Uterus (tissue), 4 donors: ENCODE data around the gene F2RL2. TPM values are rescaled to one million over a fixed set of nuclear protein-coding genes. Genes with fewer than 3 reads are reported as not detected.

Experiments
- DNase-seq, 2 donors: peaks; one replicate each; pipeline ENCODE4 v3.0.0-alpha.2; 2019 to 2020
- H3K27ac ChIP-seq, 2 donors: fragments of 200-600 bp; sonication (generic); 1 replicate in 1 of 2; 2 replicates in 1 of 2; pipeline ENCODE4 v1.5.1; 2016 to 2018
- H3K27me3 ChIP-seq, 2 donors: fragments of 200-600 bp; sonication (generic); one replicate each; pipeline ENCODE4 v1.5.1; 2018 to 2019; ENCODE audit warnings: control low read depth in 1 of 2
- H3K36me3 ChIP-seq, 2 donors: fragments of 200-600 bp; sonication (generic); one replicate each; pipeline ENCODE4 v1.5.1; 2019; ENCODE audit warnings: control low read depth in 1 of 2
- H3K4me1 ChIP-seq, 2 donors: fragments of 200-600 bp; sonication (generic); one replicate each; pipeline ENCODE4 v1.5.1; 2018 to 2019; ENCODE audit warnings: control low read depth in 1 of 2
- H3K4me3 ChIP-seq, 2 donors: fragments of 200-600 bp; sonication (generic); 1 replicate in 1 of 2; 2 replicates in 1 of 2; pipeline ENCODE4 v1.5.1; 2018 to 2019; ENCODE audit warnings: mild to moderate bottlenecking in 1 of 2
- H3K9me3 ChIP-seq, 2 donors: fragments of 200-600 bp; sonication (generic); one replicate each; pipeline ENCODE4 v1.5.1; 2019; ENCODE audit warnings: control low read depth in 1 of 2
- CTCF ChIP-seq, 4 experiments: fragments of 200-600 bp in 2 of 4; fragments of 450-650 bp in 2 of 4; sonication (generic) in 2 of 4; IDR thresholded peaks; one replicate each; pipeline ENCODE4 v1.5.1; 2016 to 2019; ENCODE audit warnings: antibody characterized with exemption in 4 of 4, mild to moderate bottlenecking in 2 of 4, moderate library complexity in 1 of 4
- POLR2A ChIP-seq, 2 donors: fragments of 450-650 bp; IDR thresholded peaks; one replicate each; pipeline ENCODE4 v1.6.1; 2016; ENCODE audit warnings: antibody characterized with exemption in 2 of 2, mild to moderate bottlenecking in 1 of 2, moderate library complexity in 1 of 2
- intact Hi-C: fragments of 100-400 bp; cut with DNase I; formaldehyde crosslinking; loops from one replicate; pipeline ENCODE4 v1.15.1; 2023; ENCODE audit warnings: low total_unique reads
- total RNA-seq, 4 donors: library from RNA; depleted of rRNA in 3 of 4; stranded (reverse); fragments of >200 nt in 3 of 4; gene quantifications; one replicate each; pipeline versions ENCODE4 v1.1.0 to v1.2.4, GENCODE V29; 2014 to 2023
- donor health status: DM: yes; HTN: yes; CAD: no.

F2RL2 gene
- total RNA-seq, 4 donors from 2014 or later: 0.26 to 1.5 (median 1.2) TPM

GRCh38 chr5:76657091-76657490 lies 33.9 kb upstream of the F2RL2 start:
- no peak for DNase-seq
- H3K9me3 ChIP-seq: no peaks in the 10 kb centered on the region
- intact Hi-C loops: no loop called here
- H3K27ac ChIP-seq: peak overlapping the region in 1 of 2 donors; percentile 21
- no peak for TF ChIP-seq POLR2A (IDR thresholded peaks at IDR 0.05)
- TF ChIP-seq CTCF (IDR thresholded peaks at IDR 0.05): no peak
- H3K36me3 ChIP-seq: no peaks in the 10 kb centered on the region
- H3K27me3 ChIP-seq: no peaks in the 10 kb centered on the region
- no peaks in the 10 kb centered on the region for H3K4me1 ChIP-seq
- no peak overlapping the region for H3K4me3 ChIP-seq

DNA sequence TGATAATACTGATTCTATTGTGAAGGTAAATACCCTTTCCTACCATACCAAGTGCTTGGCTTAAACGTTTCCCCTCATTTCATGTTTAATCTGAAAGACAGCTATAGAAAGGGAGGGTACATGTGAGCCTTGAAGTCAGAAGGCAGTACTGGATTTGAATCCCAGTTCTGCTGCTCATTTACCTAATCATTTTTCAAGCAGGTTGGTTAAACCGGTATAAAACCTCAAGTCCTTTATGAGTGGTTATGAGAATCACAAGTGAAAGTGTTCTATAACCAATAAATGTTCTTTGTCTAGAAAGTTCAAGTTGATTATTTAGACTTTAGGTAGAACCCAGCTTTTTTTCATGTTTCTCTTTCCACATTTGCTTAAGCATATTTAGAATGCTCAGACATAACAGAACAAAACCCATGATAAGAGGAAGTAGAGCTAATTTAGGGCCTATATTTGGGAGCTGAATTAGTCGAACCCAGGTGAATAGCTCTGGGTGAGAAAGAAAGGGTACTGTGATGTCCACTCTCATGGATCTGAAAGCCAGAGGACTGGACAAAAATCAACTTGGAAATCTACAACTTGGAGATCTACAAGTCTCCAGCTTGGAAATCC lies 29.7 kb upstream of the F2RL2 start:
- Histone ChIP-seq H3K36me3 (no peaks in the 10 kb centered on the region), H3K9me3 (no peaks in the 10 kb centered on the region), H3K4me3 (no peak overlapping the region), H3K4me1 (no peaks in the 10 kb centered on the region), H3K27me3 (no peaks in the 10 kb centered on the region), H3K27ac (no peak overlapping the region)
- TF ChIP-seq POLR2A (IDR thresholded peaks at IDR 0.05) (no peak), CTCF (IDR thresholded peaks at IDR 0.05) (no peak)
- intact Hi-C loops: no loop called here
- DNase-seq: no peak

- H3K4me3 ChIP-seq: no peak overlapping the region
- H3K27ac ChIP-seq: no peak overlapping the region
- no peaks in the 10 kb centered on the region for H3K4me1 ChIP-seq
- intact Hi-C loops: no loop called here
- H3K27me3 ChIP-seq: no peaks in the 10 kb centered on the region
- no peak for DNase-seq
- TF ChIP-seq POLR2A (IDR thresholded peaks at IDR 0.05) (no peak), CTCF (IDR thresholded peaks at IDR 0.05) (no peak)
- H3K36me3 ChIP-seq: no peaks in the 10 kb centered on the region
- H3K9me3 ChIP-seq: no peaks in the 10 kb centered on the region
These were observed 25.9 kb upstream of the F2RL2 start for GRCh38 chr5:76649140-76649539.

DNA sequence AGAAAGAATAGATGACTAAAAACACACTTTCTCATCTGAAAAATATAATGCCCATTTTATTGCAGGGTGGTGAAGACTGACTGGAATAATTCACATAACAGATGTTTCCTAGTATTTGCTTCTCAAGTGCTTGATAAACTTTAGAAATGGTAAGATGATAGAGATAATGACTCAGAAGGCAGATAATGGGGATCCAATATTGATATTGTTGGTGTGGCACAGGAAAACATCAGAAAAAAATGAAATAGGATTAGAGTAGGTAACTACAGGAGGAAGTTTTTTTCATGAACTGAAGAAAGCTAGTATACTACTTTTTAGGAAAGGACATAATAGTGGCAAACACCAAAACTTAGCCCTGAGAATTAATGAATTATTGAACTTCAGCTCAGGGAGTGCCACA lies 20.2 kb upstream of the F2RL2 start:
- no peak for TF ChIP-seq POLR2A (IDR thresholded peaks at IDR 0.05)
- Histone ChIP-seq H3K4me1 (no peaks in the 10 kb centered on the region), H3K36me3 (no peaks in the 10 kb centered on the region), H3K27me3 (no peaks in the 10 kb centered on the region), H3K27ac (no peak overlapping the region), H3K9me3 (no peaks in the 10 kb centered on the region), H3K4me3 (no peak overlapping the region)
- DNase-seq: no peak
- intact Hi-C loops: no loop called here

GRCh38 chr5:76642390-76643040 lies 19.3 kb upstream of the F2RL2 start:
- TF ChIP-seq POLR2A (IDR thresholded peaks at IDR 0.05) (no peak), CTCF (IDR thresholded peaks at IDR 0.05) (no peak)

More at GRCh38 chr5:76642390-76643040, 19.3 kb upstream of the F2RL2 start:
- DNase-seq: no peak
- Histone ChIP-seq H3K9me3 (no peaks in the 10 kb centered on the region), H3K4me1 (no peaks in the 10 kb centered on the region), H3K27me3 (no peaks in the 10 kb centered on the region), H3K27ac (no peak overlapping the region), H3K4me3 (no peak overlapping the region), H3K36me3 (no peaks in the 10 kb centered on the region)
- intact Hi-C loops: no loop called here
